Adipocyte (in vitro differentiated cells): ENCODE data around the gene OR51G1.

ENCODE experiments used
- DNase-seq: peaks from one replicate; pipeline ENCODE4 v3.0.0-alpha.2; 2015; ENCODE audit warnings: low read depth
- H3K27me3 ChIP-seq: replicated peaks from 2 replicates; pipeline ENCODE4 v1.7.0; 2013; ENCODE audit warnings: mild to moderate bottlenecking, low read length, moderate library complexity; ENCODE audit not compliant: control insufficient read depth, insufficient read depth
- H3K36me3 ChIP-seq: 2 replicates; pipeline ENCODE4 v1.7.0; 2013; ENCODE audit warnings: low read length, mild to moderate bottlenecking, moderate library complexity; ENCODE audit not compliant: control insufficient read depth, insufficient read depth, severe bottlenecking
- H3K4me1 ChIP-seq: 2 replicates; pipeline ENCODE4 v1.7.0; 2013; ENCODE audit warnings: mild to moderate bottlenecking, low read length, moderate library complexity; ENCODE audit not compliant: control insufficient read depth, insufficient read depth
- H3K4me3 ChIP-seq: 2 replicates; pipeline ENCODE4 v1.7.0; 2013; ENCODE audit warnings: mild to moderate bottlenecking, low read length, moderate library complexity
- H3K9ac ChIP-seq: 2 replicates; pipeline ENCODE4 v1.7.0; 2013; ENCODE audit warnings: mild to moderate bottlenecking, low read length, moderate library complexity
- H3K9me3 ChIP-seq: 2 replicates; pipeline ENCODE4 v1.7.0; 2013; ENCODE audit warnings: mild to moderate bottlenecking, low read length, moderate library complexity; ENCODE audit not compliant: control insufficient read depth

The OR51G1 gene

DNA sequence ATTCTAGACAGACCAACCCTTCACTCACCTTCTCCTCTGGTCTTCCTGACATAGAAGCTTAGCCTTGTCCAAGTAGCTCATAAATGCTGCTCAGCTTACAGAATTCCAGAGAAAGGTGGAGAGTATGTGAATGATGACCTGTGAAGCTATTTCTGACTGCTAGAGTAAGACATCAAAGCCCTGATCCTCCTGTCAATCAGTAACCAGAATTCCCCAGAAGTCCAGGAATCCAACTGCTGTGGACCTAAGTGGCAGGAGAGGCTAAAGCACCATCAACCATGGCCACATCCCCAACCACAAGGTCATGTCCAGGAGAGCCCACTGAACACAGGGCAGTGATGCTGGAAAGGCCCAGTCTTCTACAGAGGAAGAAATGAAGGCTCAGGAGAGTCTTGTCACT lies 7.6 kb downstream of the OR51G1 start:
- Histone ChIP-seq H3K9ac (no peak overlapping the region), H3K27me3 (no peaks in the 10 kb centered on the region), H3K9me3 (peaks cover 3% of the 10 kb centered on the region), H3K36me3 (no peaks in the 10 kb centered on the region), H3K4me3 (no peak overlapping the region), H3K4me1 (no peaks in the 10 kb centered on the region)
- no peak for DNase-seq

DNA sequence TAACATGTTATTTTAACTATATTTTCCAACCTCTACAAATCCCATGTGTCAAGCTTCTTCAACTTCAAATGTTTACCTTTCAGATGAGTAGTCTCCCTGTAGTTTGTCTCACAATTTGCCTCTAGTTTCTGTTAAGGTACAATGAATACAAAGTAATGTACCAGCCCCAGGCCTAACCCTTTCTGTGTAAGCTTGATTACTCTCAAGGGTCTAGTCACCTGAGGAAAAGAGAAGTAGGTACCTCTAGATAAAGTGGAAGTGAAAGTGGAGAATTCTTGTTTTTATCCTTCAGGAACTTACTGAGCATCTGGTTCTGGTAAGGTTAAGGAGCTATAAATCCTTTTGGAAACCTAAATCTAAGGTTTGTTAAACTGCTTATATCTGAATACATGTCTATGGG lies 20.7 kb downstream of the OR51G1 start, which contains the start of gene OR51A7:
Gene OR51A7 (plus strand): TSS at position 300 of the 400 bp plus-strand sequence. CDS start 3,587 bp downstream, outside the sequence.
- Histone ChIP-seq H3K9me3 (peaks cover 7% of the 10 kb centered on the region), H3K4me3 (no peak within 1 kb of the TSS), H3K9ac (no peak within 1 kb of the TSS), H3K36me3 (no peaks in the 10 kb centered on the region), H3K27me3 (no peaks in the 10 kb centered on the region), H3K4me1 (no peaks in the 10 kb centered on the region)
- DNase-seq, result no peak

DNA sequence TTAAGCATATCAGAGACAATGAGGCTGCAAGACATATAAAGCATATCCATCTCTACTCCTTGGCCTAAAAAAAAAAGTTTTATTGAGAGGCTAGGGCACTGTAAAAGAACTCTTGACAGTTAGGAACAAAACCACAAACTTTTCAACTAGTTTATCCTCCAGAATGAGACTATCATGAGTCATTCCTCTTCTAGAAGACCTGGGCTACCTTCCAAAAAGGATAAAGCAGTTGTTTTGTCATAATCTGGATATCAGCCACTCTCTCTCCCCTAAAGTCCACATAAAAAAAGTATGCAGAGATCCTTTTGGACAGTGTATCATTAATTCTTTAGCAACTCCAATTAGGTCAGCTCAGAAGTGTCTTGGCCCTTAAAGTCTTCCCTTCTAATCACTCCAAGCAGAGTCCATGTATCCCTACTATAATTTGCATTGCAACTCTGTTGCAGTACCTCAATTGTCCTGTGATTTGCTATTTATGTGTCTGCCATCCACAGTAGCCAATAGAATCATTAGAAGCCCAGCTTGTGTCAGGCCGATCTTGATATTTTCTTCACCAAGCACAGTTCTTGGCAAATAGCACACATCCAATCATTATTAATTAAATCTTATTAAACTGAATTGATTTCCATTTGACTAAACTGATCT lies 32.0 kb downstream of the OR51G1 start:
- peak; percentile 48 for DNase-seq
- Histone ChIP-seq H3K9ac (no peak overlapping the region), H3K36me3 (no peaks in the 10 kb centered on the region), H3K4me1 (peaks cover 9% of the 10 kb centered on the region), H3K4me3 (no peak overlapping the region), H3K27me3 (no peaks in the 10 kb centered on the region), H3K9me3 (no peaks in the 10 kb centered on the region)

DNA sequence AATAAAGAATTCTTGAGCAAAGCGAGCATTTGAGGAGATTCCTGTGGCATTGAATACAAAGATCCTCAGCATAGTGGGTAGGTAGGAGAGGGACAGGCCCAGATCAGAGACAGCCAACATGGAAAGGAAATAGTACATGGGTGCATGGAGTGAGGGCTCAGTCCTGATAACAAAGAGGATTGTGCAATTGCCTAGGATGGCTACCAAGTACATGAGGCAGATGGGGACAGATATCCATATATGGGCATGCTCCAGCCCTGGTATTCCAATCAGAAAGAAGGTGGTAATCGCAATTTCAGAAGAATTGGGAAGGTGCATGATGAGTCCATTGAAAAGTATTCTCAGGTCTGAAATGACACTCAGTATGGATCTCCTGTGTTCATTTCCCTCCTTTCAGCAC lies 33.9 kb downstream of the OR51G1 start:
- Histone ChIP-seq H3K36me3 (no peaks in the 10 kb centered on the region), H3K9me3 (no peaks in the 10 kb centered on the region), H3K4me3 (no peak overlapping the region), H3K27me3 (no peaks in the 10 kb centered on the region), H3K4me1 (peaks cover 9% of the 10 kb centered on the region), H3K9ac (no peak overlapping the region)
- no peak for DNase-seq

DNA sequence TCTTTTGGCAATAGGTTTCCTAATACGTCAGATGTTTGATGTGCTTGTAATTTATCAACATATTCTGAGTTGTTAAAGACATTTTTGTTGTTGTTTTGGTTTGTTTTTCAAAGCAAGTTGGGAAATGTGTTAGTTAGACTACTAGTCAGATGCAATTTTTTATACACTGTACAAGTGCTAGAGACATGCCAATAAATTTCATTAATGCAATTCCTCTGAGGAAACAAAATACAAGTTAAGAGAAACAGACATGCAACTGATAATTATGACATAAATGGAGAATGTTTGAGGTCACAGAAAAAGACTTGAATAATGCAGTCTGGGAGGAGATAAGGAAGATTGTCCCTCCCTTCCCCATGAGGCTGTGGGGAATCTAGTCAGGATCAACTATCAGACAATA lies 36.5 kb downstream of the OR51G1 start:
- H3K9me3 ChIP-seq, result no peaks in the 10 kb centered on the region
- no peaks in the 10 kb centered on the region for H3K36me3 ChIP-seq
- H3K27me3 ChIP-seq, result no peaks in the 10 kb centered on the region
- H3K4me3 ChIP-seq, result no peak overlapping the region
- no peak for DNase-seq
- H3K4me1 ChIP-seq, result peaks cover 9% of the 10 kb centered on the region
- no peak overlapping the region for H3K9ac ChIP-seq

DNA sequence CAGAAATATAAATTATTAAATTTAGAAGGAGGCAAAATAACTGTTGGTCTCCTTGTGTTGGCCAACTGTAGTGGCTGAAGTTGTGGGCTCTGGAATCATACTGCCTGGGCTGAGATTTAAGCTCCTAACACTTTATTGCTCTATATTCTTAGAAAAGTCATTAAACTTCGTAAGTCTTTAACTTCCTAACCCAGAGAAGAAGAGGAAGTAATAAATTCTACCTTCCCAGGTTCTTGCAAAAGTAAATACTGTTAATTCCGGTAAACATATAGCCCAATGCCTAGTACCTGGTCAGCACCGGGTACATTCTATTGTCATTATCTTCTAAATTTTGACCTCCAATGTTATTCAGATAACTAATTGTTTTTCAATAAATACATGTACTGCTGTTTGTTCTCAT lies 38.0 kb downstream of the OR51G1 start:
- H3K4me3 ChIP-seq, result no peak overlapping the region
- H3K9ac ChIP-seq, result no peak overlapping the region
- no peaks in the 10 kb centered on the region for H3K27me3 ChIP-seq
- H3K9me3 ChIP-seq, result no peaks in the 10 kb centered on the region
- H3K36me3 ChIP-seq, result no peaks in the 10 kb centered on the region
- H3K4me1 ChIP-seq, result peaks cover 7% of the 10 kb centered on the region
- DNase-seq, result no peak

DNA sequence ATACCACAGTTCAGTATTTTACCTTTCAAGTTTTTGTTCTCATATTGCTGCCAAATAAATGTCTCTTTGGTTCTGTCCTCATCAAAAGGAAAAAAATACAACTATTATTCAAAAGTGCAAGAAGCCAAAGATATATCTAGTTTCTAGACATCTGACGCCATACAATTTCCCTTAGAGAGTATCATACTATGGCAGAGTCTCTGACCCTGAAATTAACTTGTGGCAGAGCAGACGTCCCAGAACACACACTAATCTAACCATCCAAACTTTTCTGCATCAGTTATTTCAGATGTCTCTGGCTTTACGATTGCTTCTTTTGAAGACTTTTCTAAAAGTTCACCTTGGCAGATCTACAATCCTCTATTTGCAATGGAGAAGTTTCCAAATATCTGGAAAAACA lies 39.8 kb downstream of the OR51G1 start:
- H3K4me3 ChIP-seq, result no peak overlapping the region
- no peak for DNase-seq
- no peaks in the 10 kb centered on the region for H3K27me3 ChIP-seq
- no peaks in the 10 kb centered on the region for H3K9me3 ChIP-seq
- H3K9ac ChIP-seq, result no peak overlapping the region
- peaks cover 7% of the 10 kb centered on the region for H3K4me1 ChIP-seq
- no peaks in the 10 kb centered on the region for H3K36me3 ChIP-seq

DNA sequence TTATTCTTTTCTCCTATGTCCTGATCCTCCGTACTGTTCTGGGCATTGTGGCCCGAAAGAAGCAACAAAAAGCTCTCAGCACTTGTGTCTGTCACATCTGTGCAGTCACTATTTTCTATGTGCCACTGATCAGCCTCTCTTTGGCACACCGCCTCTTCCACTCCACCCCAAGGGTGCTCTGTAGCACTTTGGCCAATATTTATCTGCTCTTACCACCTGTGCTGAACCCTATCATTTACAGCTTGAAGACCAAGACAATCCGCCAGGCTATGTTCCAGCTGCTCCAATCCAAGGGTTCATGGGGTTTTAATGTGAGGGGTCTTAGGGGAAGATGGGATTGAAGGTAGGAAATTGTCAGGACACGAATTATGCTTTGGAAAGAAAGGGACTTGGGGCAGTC lies 41.6 kb downstream of the OR51G1 start:
- no peaks in the 10 kb centered on the region for H3K27me3 ChIP-seq
- H3K4me1 ChIP-seq, result peaks cover 7% of the 10 kb centered on the region
- no peaks in the 10 kb centered on the region for H3K36me3 ChIP-seq
- no peak overlapping the region for H3K9ac ChIP-seq
- no peak for DNase-seq
- H3K4me3 ChIP-seq, result no peak overlapping the region
- H3K9me3 ChIP-seq, result no peaks in the 10 kb centered on the region

DNA sequence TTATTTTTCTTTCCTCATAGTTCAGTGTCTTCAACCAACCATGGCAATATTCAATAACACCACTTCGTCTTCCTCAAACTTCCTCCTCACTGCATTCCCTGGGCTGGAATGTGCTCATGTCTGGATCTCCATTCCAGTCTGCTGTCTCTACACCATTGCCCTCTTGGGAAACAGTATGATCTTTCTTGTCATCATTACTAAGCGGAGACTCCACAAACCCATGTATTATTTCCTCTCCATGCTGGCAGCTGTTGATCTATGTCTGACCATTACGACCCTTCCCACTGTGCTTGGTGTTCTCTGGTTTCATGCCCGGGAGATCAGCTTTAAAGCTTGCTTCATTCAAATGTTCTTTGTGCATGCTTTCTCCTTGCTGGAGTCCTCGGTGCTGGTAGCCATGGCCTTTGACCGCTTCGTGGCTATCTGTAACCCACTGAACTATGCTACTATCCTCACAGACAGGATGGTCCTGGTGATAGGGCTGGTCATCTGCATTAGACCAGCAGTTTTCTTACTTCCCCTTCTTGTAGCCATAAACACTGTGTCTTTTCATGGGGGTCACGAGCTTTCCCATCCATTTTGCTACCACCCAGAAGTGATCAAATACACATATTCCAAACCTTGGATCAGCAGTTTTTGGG lies 42.2 kb downstream of the OR51G1 start, which contains the start of gene OR51T1:
Gene OR51T1 (plus strand): TSS at position 41 of the 641 bp plus-strand sequence. CDS start 0 bp downstream, at position 41.
- H3K9me3 ChIP-seq, result no peaks in the 10 kb centered on the region
- H3K27me3 ChIP-seq, result no peaks in the 10 kb centered on the region
- H3K4me3 ChIP-seq, result no peak within 1 kb of the TSS
- no peak for DNase-seq
- H3K4me1 ChIP-seq, result peaks cover 7% of the 10 kb centered on the region
- H3K9ac ChIP-seq, result no peak within 1 kb of the TSS
- H3K36me3 ChIP-seq, result no peaks in the 10 kb centered on the region

DNA sequence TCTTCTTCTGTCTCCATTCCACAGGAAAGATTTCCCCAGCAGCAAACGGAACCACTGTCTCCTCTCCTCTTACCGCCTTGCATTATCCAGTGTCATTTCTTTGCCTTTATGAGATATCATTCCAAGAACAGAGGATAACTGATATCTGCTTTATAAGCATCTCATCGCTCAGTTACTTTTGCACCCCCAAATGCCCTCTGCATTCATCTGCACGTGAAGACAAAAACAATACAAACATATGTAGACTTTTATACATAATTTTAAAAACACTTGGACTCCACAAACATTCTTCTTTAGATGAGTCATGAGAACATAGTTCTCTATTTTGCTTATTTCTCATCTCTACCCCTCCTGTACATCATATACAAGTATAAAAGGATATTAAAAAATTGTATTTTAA lies 43.0 kb downstream of the OR51G1 start:
- Histone ChIP-seq H3K9ac (no peak overlapping the region), H3K4me3 (no peak overlapping the region), H3K27me3 (no peaks in the 10 kb centered on the region), H3K36me3 (no peaks in the 10 kb centered on the region), H3K4me1 (peaks cover 7% of the 10 kb centered on the region), H3K9me3 (no peaks in the 10 kb centered on the region)
- DNase-seq, result no peak
